SK-MEL-5 (cell line): ENCODE results near the gene XPO1. TPM values are rescaled to one million over a fixed set of nuclear protein-coding genes. Genes with fewer than 3 reads are reported as not detected.
A peak's percentile ranks its signal among the peaks of the same experiment; 100 is the strongest.
"Not testable (repeated sequence)": the region's sequence is repeated elsewhere in the genome, so short reads cannot be mapped to it uniquely, and the experiment has no call there.

Experiments used
- DNase-seq: peaks from one replicate; pipeline ENCODE4 v3.0.0-alpha.2; 2016; ENCODE audit warnings: low read depth, low spot score
- in situ Hi-C: cut with HindIII; loops from 2 replicates; pipeline ENCODE4 v1.10.0; 2016; ENCODE audit warnings: low sequenced_read_pairs, high pct_unique_total_duplicates, low pct_unique_long_range_greater_than_20kb
- total RNA-seq: library from RNA; depleted of rRNA; stranded (reverse); fragments of >200 nt; shearing (Covaris generic); gene quantifications from 2 replicates; pipeline ENCODE4 v1.2.3, GENCODE V29; 2014

XPO1 gene
- total RNA-seq, 1 experiment from 2014 or later: 206 TPM

- no peak for DNase-seq
- in situ Hi-C loops: no loop called here
Measured at GRCh38 chr2:61478086-61478485, 60.1 kb downstream of the XPO1 start.

GRCh38 chr2:61476929-61477589, 61.1 kb downstream of the XPO1 start:
- DNase-seq, in situ Hi-C loops: not testable (repeated sequence)

GRCh38 chr2:61471905-61472805, 66.0 kb downstream of the XPO1 start:
- in situ Hi-C loops: no loop called here
- peak; percentile 14 for DNase-seq

- in situ Hi-C loops: no loop called here
- DNase-seq: peak; percentile 94
Measured at GRCh38 chr2:61470965-61471904, 66.9 kb downstream of the XPO1 start, which contains the start of gene USP34. Gene USP34 (minus strand): TSS chr2:61471087. CDS start chr2:61470692, 395 bp downstream.

- peak; percentile 83 for DNase-seq
- in situ Hi-C loops: no loop called here
Measured at GRCh38 chr2:61470122-61470951, 67.8 kb downstream of the XPO1 start.

- no peak for DNase-seq
- in situ Hi-C loops: no loop called here
Measured at GRCh38 chr2:61469424-61470121, 68.6 kb downstream of the XPO1 start.

- in situ Hi-C loops, DNase-seq: not testable (repeated sequence)
Measured at GRCh38 chr2:61468231-61468630, 69.9 kb downstream of the XPO1 start.

- DNase-seq: no peak
- in situ Hi-C loops: no loop called here
Measured at GRCh38 chr2:61465045-61465444, 73.1 kb downstream of the XPO1 start.

GRCh38 chr2:61463769-61464475, 74.2 kb downstream of the XPO1 start:
- DNase-seq: no peak
- in situ Hi-C loops: no loop called here

- DNase-seq: no peak
- in situ Hi-C loops: no loop called here
Measured at GRCh38 chr2:61461404-61461803, 76.8 kb downstream of the XPO1 start.

- in situ Hi-C loops: no loop called here
- peak; percentile 82 for DNase-seq
Measured at GRCh38 chr2:61460163-61460562, 78.0 kb downstream of the XPO1 start.

- no peak for DNase-seq
- in situ Hi-C loops: no loop called here
Measured at GRCh38 chr2:61456746-61457420, 81.3 kb downstream of the XPO1 start.

GRCh38 chr2:61456070-61456745, 81.9 kb downstream of the XPO1 start:
- in situ Hi-C loops: no loop called here
- no peak for DNase-seq

- in situ Hi-C loops, DNase-seq: not testable (repeated sequence)
Measured at GRCh38 chr2:61454972-61455371, 83.2 kb downstream of the XPO1 start.

- in situ Hi-C loops: no loop called here
- DNase-seq: no peak
Measured at GRCh38 chr2:61454383-61454782, 83.8 kb downstream of the XPO1 start.
